Eye (tissue), 1 donor: ENCODE results near the gene DGKB.
A peak's percentile ranks its signal among the peaks of the same experiment; 100 is the strongest.

Source experiments
- DNase-seq: peaks from one replicate; pipeline ENCODE4 v3.0.0-alpha.2; 2015

DGKB gene

DNA sequence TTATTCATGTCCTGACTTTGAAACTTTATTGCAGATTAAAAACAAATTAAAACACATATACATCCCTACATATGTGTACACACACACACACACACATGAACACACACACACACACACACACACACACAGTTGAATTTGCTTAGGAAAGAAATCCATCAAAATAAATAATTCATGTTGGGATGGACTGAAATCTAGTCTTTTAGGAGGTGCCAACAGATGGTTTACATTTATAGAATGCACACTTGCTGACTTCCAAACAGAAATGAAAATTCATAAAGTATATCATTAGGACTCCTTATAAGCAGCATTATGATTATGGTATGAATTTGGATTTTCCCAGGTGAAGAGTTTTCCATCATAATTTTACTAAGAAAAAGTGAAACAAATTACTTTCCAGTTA lies 642.5 kb downstream of the DGKB start:
- no peak for DNase-seq

DNA sequence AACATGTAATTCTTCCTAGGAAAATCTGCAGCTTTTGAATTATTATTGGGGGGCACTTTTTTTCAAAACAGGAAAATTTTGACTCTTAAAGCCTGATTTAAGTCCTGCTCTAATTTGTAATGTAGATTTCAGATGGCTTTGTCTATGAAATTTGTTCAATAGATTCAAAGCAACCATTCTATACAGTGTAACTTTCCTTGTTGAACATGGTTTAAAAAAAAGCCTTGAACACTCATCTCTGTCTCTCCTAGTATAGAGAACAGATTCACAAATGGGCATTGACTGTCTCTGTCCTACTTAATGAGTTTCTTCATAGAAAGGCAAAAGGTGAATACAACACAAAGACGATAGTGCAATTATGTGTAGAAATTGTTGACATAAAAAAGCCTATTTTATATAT lies 643.7 kb downstream of the DGKB start:
- no peak for DNase-seq

DNA sequence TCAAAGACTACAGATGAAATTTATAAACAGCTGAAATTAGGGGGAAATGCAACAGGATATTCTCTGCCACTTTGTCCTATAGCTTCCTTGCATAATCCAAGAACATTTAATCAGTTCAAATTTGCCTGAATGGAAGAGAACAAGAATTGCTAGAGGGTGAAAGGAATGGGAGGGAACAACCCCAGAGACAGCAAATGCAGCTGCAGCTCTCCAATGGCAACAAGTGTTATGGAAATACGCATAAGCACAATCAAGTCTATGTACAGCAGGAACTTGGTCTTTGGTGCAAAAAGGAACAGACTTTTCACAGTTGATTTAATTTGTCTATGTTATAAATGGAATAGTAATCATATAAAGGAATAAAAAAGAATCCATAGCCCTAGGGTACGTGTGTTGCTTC lies 644.1 kb downstream of the DGKB start:
- no peak for DNase-seq

DNA sequence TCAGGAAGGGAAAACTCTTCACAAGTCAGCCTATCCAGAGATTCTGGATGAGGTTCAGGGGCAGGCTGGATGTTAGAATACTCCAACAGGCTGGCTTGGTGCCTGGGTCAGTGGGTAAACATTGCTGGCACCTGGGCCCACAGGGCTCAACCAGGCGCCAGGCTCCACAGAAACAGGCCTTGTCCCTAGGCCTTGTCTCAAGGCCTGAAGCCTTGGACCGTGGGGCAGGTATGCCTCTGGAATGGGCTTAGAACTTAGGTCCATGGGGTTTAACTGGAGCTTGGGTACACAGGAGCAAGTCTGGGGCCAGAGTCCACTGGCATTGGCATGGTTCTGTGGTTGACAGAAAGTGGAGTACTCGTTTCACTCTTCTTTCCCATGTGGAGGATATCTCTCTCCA lies 650.1 kb downstream of the DGKB start:
- no peak for DNase-seq

DNA sequence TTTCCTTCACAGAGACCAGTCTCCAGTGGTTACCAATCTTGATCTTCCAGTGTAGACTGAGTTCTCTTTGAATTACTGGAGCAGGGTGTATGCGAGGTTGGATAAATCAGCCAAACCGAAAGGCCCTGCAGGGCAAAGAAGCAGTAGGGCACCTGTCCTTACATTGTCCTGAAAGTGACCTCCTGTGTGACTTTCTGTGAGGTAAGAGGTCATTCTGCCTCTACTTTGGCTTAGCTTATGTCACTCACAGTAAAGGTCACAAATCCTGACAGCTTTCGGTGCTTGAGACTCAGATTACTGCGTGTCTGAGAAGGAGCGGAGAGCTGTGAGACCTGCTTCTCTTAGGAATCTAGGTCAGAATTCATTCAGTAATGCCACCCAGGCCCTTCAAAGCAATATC lies 660.4 kb downstream of the DGKB start:
- peak; percentile 36 for DNase-seq

DNA sequence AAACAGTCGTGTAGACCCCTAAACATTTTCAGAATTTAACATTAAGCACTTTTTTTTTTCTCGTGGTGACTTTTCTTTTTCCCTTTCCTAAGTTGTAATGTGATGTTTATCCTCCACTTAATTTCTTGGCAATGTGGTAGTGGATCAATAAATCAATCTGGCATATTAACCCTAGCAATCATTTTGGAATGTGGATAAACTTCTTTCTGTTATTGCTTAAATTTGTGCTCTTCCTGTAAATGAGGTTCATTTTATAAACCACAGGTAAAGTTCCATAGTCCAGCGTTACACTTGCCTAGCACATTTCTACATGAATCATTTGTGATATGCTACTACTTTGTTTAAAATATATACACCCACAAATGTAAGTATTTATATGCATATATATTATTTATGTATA lies 665.7 kb downstream of the DGKB start:
- DNase-seq: no peak

DNA sequence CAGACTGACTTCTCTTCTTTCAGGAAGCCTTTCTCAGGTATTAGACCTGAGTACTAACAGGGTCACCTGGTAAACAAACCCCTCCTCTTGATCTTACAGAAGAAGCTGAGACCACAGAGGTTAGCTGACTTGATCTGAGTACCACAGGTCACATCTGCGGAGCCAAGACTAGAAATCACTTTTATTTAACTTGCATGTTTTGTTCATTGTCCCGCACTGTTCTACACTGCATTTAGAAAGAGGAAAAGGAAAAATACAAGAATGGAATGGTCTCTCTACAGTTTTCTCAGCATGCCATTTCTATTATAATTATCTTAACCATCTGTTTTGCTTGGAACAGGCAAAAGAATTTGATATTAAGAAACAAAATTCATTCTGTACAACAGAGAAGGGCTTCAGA lies 667.5 kb downstream of the DGKB start:
- no peak for DNase-seq

DNA sequence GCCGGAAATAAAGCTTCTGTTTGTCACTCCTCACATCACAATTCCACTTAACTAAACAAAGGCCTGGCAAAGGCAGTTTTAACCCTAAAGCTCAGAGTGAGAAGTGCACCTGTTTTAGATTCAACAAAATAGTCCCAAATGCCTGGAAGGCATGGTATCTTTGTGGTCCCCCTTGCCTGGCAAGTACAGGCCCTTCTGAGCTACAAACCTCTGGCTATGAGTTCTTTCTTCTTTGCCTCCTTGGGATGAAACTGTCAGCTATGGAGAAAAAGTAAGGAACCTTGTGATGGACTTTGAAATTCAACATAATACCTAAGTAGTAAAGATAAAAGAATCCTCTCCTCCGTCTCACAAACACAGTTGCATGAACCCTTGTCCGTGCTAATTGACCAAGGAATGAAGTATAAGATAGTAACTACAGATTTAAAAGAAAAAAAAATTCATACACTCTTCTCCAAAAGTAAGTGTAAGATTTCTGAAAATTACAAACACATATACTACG lies 668.6 kb downstream of the DGKB start:
- no peak for DNase-seq

DNA sequence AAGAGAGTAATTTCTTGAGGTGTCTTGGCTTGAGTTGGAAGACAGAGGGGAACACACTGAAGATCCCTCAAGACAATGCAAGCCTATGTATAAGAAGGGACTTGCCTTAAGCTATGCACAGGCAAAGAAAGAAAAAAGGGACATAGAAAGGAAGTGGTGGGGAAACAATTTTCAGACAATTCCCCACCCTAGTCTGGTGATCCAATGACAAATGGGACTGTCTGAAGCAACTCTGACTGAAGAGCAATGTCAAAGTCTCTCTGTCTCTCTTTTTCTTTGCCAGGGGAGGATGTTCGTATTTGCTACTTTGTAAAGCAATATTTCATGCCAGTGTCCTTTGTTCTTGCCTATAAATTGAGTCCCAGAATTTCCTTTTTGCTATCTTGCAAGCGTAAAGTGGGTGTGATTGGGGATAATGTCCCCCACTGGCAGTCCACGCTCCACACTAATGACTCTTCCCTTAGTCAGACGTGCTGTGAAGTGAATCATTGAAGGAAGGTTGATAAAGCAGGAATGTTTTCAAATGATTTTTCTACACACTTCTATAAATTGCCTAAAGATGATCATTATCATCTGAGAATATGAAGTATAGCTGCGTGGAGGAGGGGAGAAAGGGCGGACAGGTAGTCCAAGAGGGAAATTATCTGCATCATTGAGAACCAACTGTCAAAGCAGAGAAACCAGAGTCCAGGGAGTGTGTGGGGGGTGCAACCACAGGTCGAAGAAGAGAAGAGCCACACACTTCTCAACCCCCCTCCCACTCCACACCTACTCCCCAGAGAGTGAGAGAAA lies 669.3 kb downstream of the DGKB start:
- no peak for DNase-seq

DNA sequence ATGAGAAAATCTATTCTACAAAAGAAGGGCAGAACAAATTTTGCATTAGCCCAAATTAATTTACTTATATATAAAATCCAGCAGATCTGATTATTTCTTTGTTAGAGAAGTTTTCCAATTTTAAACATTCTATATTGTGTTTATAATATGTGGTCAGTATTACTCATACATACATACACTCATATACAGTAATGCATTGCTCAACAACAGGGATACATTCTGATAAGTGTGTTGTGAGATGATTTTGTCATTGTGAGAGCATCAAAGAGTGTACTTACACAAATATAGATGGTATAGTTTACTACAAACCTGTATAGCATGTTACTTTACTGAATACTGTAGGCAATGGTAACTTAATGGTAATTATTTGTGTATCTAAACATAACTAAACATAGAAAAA lies 673.5 kb downstream of the DGKB start:
- no peak for DNase-seq

DNA sequence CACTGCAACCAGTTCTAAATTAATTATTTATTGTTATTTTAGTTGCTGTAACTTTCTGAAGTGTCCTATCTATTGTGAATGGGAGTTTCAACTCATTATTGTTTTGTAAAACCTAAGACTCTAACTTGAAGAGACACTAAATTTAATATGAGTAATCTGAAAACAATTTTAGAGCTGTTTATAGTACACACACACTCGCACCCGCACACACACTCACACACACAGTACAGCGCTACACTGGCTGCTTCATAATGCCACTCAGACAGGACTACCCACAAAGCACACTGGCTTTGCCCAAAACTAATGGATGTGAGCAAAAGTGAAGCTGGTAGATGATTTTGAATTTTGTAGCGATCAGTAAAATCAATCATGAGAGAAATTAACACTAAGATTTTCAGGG lies 674.2 kb downstream of the DGKB start:
- DNase-seq: no peak

DNA sequence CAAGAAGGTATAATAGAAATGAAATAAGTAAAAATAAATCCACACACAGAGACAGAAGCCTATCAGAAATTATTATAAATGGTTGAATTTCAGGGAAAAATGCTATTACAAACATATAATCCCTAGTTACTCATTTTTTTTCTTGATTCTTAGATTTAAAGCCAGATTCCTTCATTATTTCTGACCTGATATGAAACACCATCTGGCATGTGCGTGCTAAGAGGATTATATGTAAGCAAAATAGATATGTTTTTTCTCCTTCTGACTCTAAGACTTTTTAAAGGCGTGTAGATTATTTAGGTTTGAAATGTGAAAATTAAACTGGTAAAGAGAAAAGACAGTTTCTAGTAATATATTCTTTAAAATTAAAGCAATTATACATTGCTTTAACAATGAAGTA lies 676.4 kb downstream of the DGKB start:
- DNase-seq: no peak

DNA sequence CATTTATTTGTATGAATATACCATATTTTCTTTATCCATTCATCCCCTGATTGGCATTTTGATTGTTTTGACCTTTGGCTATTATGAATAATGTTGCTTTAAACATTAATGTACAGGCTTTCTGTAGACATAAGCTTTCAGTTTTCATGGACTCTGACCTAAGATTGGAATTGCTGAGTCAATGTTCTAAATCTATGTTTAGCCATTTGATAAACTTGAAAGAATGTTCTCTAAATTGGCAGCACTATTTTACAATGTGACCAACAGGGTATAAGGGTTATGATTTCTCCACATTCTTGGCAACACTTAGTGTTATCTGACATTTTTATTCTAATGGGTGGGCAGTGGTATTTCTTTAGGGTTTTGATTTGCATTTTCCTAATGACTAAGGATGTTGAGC lies 683.4 kb downstream of the DGKB start:
- DNase-seq: no peak

DNA sequence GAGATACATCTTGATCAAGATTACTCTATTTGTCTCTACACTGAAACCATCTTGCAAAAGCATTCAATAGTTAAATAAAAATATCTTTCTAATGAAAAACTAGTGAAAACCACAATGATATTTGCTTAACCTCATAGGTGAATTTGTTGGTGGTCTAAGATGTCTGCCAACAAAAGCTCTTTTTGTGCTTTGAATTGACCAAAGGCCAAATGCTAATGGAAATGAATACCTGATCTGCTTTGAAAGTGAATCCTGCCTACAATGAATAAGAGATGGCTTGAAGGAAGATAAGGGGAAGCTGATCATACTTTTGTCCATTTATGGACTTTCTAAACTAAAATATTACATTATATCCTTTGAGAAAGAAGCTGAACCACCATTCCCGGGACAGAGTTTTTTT lies 684.2 kb downstream of the DGKB start:
- DNase-seq: no peak

DNA sequence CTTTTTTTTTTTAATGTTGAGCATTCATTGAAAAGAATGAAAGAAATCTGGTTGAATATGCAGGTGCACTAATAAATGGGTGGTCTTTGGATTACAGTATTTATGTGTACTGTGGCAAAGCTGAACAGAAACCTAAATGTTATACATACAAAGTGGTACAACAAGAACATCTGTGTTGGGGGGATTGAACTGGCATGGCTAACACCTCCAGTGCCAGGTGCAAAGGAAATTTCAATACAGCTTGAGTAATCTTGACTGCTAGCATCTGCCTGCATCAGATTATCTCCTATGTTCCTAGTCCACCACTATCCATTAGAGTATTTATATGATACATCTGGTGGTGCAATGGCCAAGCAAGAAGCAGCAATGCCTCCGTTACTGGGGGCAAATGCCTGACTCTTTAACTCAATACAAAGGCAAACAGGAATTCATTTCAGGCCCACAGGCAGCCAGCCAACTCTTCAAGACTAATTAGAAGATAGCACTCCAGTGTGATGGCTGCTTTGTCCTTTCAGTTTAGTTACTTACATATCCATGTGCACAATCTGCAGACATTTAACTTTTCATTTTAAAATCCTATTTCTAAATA lies 692.6 kb downstream of the DGKB start:
- no peak for DNase-seq

DNA sequence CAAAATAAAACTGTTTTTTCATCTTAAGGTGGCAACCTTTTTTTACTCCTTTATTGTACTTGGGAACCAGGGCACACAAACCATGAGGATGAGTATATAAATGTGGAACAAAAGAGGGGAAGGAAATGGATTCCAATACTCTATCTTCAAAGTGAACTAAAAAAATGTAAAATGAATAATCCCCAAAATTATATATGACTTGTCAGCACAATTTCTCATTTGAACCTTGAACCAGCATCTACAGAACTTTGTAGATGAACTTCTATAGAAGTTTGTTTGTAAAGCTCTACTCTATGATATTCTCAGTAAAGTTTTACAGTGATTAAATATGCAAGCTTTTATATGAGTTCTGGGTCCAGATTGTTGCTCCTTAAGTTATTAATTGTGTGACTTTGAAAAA lies 694.8 kb downstream of the DGKB start:
- DNase-seq: no peak

DNA sequence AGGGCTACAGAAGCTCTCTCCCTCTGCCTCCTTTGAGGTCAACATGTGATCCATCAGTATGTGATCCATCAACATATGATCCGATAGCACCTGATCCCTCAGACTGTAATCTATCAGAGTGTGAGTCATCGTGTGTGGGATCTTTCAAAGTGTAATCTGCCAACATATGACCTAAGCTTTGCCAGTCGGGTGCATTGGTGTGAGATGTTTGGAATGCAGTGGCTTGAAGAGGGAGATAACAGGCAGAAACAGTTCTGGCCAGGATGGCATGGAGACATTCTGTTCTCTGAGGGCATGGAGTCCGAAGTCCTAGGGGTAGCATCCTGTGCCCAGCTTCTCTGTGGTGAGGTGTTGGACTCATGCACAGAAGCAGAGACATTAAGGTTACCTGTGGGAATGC lies 695.4 kb downstream of the DGKB start:
- no peak for DNase-seq

DNA sequence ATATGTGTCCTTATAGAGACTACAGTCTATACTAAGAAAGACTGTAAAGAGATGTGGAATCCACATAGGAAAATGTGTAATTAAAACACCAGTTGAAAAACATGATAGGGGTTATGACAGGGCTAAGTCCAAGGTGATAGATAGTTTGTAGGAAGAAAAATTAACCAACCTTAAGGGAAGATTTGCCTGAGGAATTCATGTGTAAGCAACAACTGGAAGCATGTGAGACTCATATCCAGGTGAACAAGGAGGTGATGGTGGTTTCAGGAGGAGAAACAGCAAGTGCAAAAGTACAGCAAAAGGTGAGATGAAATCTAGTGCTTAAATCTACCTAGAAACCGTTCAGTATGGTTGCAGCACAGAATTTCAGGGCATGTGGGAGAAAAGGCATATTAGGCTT lies 696.4 kb downstream of the DGKB start:
- DNase-seq: no peak

DNA sequence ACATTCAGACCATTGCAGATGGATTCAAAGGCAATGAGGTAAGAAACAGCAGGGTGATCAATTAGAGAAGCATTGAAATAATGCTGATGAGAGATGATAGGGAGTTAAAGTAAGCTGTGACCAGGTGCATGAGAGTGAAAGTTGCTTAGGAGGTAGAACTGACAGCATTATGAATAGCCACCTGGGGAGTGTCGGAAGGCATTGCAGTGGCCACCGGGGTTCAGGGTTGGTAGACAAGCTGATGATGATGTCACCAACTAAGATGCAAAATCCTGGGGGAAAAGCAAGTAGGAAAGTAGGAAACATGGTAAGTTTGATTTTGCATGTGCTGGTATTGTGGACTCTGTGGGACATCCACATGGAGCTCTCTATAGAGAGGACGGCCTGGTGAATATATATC lies 701.2 kb downstream of the DGKB start:
- DNase-seq: no peak

DNA sequence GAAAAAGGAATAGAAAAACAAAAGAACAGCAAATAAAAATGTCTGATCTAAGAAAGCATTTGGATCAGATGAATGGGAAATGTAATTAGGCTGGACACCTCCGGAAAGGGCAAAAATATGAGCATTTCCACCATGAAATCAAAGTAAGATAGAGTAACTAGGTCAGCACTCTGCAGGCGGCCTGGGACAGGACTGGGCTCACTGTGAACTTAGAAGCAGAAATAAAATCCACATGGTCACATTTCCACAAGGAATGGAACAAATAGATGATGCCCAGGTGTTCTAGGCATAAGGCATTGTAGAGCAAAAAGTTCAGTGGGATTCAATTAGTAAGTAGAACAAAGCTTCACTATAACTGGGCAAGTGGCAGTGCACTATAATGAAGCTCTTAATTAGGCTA lies 703.2 kb downstream of the DGKB start:
- DNase-seq: no peak

DNA sequence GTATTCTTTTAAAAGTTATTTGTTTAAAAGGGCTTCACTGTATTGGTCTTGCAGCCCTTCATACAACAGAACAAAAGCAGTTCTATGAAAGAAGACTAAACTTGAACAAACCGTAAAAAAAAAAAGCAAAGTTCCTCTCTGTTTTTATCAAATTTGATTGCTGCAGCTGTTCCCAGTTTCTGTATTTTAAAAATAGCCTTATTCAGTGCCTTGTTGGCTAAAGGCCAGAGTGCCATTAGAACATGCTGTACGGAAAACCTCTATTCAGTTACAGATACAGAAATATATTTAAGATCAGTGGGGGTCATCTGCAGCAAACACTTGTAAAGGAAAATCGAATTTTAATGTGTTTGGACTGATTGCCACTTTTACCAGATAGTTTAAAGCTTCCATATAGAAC lies 705.3 kb downstream of the DGKB start:
- DNase-seq: peak; percentile 41

DNA sequence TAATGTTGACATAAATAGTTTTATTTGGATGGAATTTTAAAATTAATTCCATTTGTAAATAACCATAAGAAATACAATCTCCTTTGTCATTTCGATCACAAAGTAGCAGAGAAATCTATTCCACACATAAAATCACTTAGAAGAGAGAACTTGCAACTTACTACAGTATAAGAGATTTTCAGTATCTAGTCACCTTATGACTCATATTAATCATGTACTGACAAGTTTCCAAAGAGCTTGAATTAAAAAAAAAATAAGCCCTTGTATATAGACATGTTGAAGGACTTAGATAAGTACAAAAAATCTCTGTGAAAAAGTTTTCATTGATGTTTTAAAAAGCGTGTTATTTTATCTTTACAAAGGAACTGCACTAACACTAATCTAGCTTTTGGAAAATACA lies 706.0 kb downstream of the DGKB start:
- no peak for DNase-seq

DNA sequence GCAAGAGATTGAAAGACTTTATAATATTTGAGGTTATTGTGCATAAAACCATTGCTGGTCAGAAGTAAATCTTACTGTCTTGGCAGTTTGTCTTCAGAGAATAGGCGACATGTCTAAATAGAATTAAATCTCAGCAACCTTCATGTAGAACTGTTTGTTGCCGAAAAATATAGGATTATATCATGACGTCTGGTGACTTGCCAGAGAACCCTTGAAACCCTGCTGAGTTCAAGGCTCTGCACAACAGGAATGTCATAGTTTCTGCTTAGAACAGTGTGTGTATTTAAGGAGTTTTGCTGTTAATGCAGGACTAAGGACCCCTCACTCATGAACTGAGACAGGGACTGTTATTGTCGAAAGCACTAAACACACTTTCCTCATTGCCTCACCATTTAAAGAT lies 706.7 kb downstream of the DGKB start:
- peak; percentile 62 for DNase-seq

DNA sequence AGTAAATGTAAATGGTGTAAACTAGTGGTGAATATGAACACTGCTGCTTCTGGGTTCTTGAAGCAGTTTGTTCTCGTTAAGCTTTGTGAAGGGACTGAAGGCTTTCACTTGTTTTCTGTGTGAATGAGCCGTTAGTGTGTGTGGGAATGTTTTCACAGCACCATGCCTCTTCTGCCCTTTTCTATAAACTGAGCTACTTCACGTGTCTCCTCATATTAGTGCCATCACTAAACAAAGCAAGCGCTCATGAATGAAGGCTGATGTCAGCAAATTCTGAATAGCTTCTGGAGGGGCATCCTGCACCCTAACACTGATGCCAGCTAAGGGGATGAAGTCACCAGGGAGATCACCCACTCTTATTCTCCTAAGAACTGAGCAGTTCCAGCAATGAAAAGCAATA lies 707.5 kb downstream of the DGKB start:
- DNase-seq: peak; percentile 81

DNA sequence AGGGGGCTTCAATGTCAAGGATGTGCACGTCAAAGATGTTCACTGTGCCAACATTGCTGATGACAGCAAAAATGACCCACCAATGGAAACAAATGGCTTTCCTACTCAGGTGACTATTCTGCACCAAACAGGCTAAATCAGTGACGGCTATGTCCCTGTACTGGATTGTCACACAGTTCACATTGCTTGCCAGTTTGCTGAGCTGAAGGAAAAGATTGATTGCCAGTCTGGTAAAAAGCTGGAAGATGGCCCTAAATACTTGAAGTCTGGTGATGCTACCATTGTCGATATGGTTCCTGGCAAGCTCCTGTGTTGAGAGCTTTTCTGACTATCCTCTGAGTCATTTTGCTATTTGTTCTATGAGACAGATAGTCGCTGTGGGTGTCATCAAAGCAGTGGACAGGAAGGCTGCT lies 710.9 kb downstream of the DGKB start:
- DNase-seq: no peak
